Mucosa of descending colon (tissue), 3 donors: Measurements from ENCODE around the gene TOM1L1. TPM values are rescaled to one million over a fixed set of nuclear protein-coding genes. Genes with fewer than 3 reads are reported as not detected.

Experiments
- ATAC-seq: fragments of 200-7000 bp; cut with Tn5 transposase; one replicate; pipeline ENCODE4 v1.9.1; 2020; ENCODE audit warnings: mild to moderate bottlenecking, moderate library complexity
- DNase-seq, 3 donors: peaks; one replicate each; pipeline ENCODE4 v3.0.0-alpha.2; 2020
- H3K36me3 ChIP-seq: fragments of 200-600 bp; one replicate; pipeline ENCODE4 v1.8.0; 2021; ENCODE audit warnings: low read depth, mild to moderate bottlenecking
- H3K4me1 ChIP-seq: fragments of 200-600 bp; one replicate; pipeline ENCODE4 v1.8.0; 2021; ENCODE audit warnings: low read depth, mild to moderate bottlenecking
- H3K4me3 ChIP-seq: fragments of 200-600 bp; one replicate; pipeline ENCODE4 v1.8.0; 2021; ENCODE audit warnings: mild to moderate bottlenecking
- H3K9me3 ChIP-seq: fragments of 200-600 bp; one replicate; pipeline ENCODE4 v1.8.0; 2021; ENCODE audit warnings: mild to moderate bottlenecking
- CTCF ChIP-seq: fragments of 200-600 bp; IDR thresholded peaks from one replicate; pipeline ENCODE4 v1.8.0; 2022; ENCODE audit warnings: antibody characterized with exemption, mild to moderate bottlenecking
- intact Hi-C, 2 donors: fragments of 100-400 bp; cut with DNase I in 1 of 2; cut with micrococcal nuclease in 1 of 2; formaldehyde crosslinking; loops; one replicate each; pipeline versions ENCODE4 v1.11.0 to v1.11.1; 2022; cut with DNase I, micrococcal nuclease
- total RNA-seq, 3 donors: library from RNA; stranded (reverse); fragmentation: NEBNext Ultra II Directional in 2 of 3; extraction: Animal tissue kit (Norgen Biotek cat#: 25700) in 2 of 3; gene quantifications; one replicate each; pipeline versions ENCODE4 v1.2.1 to v1.2.4, GENCODE V29; 2021 to 2023
- donor health status: DM: no; HTN: no; CAD: no; lungs with moderate emphysema.
- donor health status: DM: no; HTN: no; CAD: no.
- donor health status: DM: no; HTN: yes; CAD: no.

TOM1L1 gene
- total RNA-seq, 3 donors from 2014 or later: 37.3 to 68.7 (median 49.8) TPM

GRCh38 chr17:54980375-54980774 lies 79.7 kb downstream of the TOM1L1 start:
- no peak overlapping the region for H3K4me3 ChIP-seq
- intact Hi-C loops: no loop called here
- no peak for TF ChIP-seq CTCF
- ATAC-seq (no peak), DNase-seq (no peak)
- no peaks in the 10 kb centered on the region for H3K4me1 ChIP-seq
- peaks cover 9% of the 10 kb centered on the region for H3K9me3 ChIP-seq
- no peaks in the 10 kb centered on the region for H3K36me3 ChIP-seq

GRCh38 chr17:54982399-54982798 lies 81.7 kb downstream of the TOM1L1 start:
- Histone ChIP-seq H3K4me1 (no peaks in the 10 kb centered on the region), H3K36me3 (no peaks in the 10 kb centered on the region), H3K9me3 (peaks cover 9% of the 10 kb centered on the region), H3K4me3 (no peak overlapping the region)
- intact Hi-C loops: no loop called here
- DNase-seq: no peak
- no peak for TF ChIP-seq CTCF
- ATAC-seq: no peak

GRCh38 chr17:54983260-54983659 lies 82.6 kb downstream of the TOM1L1 start:
- Histone ChIP-seq H3K9me3 (peaks cover 9% of the 10 kb centered on the region), H3K4me1 (no peaks in the 10 kb centered on the region), H3K4me3 (no peak overlapping the region), H3K36me3 (no peaks in the 10 kb centered on the region)
- intact Hi-C loops: no loop called here
- no peak for ATAC-seq
- TF ChIP-seq CTCF: no peak
- no peak for DNase-seq

GRCh38 chr17:54985476-54985875 lies 84.8 kb downstream of the TOM1L1 start:
- Histone ChIP-seq H3K36me3 (no peaks in the 10 kb centered on the region), H3K9me3 (peaks cover 5% of the 10 kb centered on the region), H3K4me3 (no peak overlapping the region), H3K4me1 (no peaks in the 10 kb centered on the region)
- no peak for DNase-seq
- ATAC-seq: no peak
- intact Hi-C loops: no loop called here
- no peak for TF ChIP-seq CTCF

- TF ChIP-seq CTCF: no peak
- ATAC-seq: no peak
- Histone ChIP-seq H3K4me1 (no peaks in the 10 kb centered on the region), H3K36me3 (no peaks in the 10 kb centered on the region), H3K4me3 (no peak overlapping the region), H3K9me3 (no peaks in the 10 kb centered on the region)
- no peak for DNase-seq
- intact Hi-C loops: loop anchor here in 1 of 2 donors (10.0 kb wide), 1 partner anchor 355 kb away; no protein-coding TSS in a partner anchor
Observed at GRCh38 chr17:54990118-54990517, 89.5 kb downstream of the TOM1L1 start.

GRCh38 chr17:54991567-54991966 lies 90.9 kb downstream of the TOM1L1 start:
- no peaks in the 10 kb centered on the region for H3K4me1 ChIP-seq
- H3K9me3 ChIP-seq: no peaks in the 10 kb centered on the region
- no peak for TF ChIP-seq CTCF
- no peak overlapping the region for H3K4me3 ChIP-seq
- DNase-seq (no peak), ATAC-seq (no peak)
- intact Hi-C loops: loop anchor here in 1 of 2 donors (10.0 kb wide), 1 partner anchor 353 kb away; no protein-coding TSS in a partner anchor
- no peaks in the 10 kb centered on the region for H3K36me3 ChIP-seq
